ENCODE results near the gene TH. TPM values are rescaled to one million over a fixed set of nuclear protein-coding genes. Genes with fewer than 3 reads are reported as not detected.
"Not testable (repeated sequence)": the region's sequence is repeated elsewhere in the genome, so short reads cannot be mapped to it uniquely, and the experiment has no call there.

The TH gene
- total and polyA plus RNA-seq, 10 donors = 0.13 to 1.0 (median 0.27) TPM; not detected in 6

- H3K9me3 ChIP-seq = no peaks in the 10 kb centered on the region
- DNase-seq = no peak
- TF ChIP-seq POLR2AphosphoS5 (IDR thresholded peaks at IDR 0.05) (no peak), POLR2A (IDR thresholded peaks at IDR 0.05) (no peak)
- TF ChIP-seq, protein P1, sequence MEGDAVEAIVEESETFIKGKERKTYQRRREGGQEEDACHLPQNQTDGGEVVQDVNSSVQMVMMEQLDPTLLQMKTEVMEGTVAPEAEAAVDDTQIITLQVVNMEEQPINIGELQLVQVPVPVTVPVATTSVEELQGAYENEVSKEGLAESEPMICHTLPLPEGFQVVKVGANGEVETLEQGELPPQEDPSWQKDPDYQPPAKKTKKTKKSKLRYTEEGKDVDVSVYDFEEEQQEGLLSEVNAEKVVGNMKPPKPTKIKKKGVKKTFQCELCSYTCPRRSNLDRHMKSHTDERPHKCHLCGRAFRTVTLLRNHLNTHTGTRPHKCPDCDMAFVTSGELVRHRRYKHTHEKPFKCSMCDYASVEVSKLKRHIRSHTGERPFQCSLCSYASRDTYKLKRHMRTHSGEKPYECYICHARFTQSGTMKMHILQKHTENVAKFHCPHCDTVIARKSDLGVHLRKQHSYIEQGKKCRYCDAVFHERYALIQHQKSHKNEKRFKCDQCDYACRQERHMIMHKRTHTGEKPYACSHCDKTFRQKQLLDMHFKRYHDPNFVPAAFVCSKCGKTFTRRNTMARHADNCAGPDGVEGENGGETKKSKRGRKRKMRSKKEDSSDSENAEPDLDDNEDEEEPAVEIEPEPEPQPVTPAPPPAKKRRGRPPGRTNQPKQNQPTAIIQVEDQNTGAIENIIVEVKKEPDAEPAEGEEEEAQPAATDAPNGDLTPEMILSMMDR (IDR thresholded peaks at IDR 0.05 in 8 of 11, conservative IDR thresholded peaks at IDR 0.05 in 3 of 11) = no peak
- H3K36me3 ChIP-seq = no peaks in the 10 kb centered on the region
- 75 to 90% (median 87%) methylated on average over 5 to 10 of the region's 10 CpGs for WGBS, 5 donors
- no peak overlapping the region for H3K4me3 ChIP-seq
- no peak overlapping the region for H3K27ac ChIP-seq
- no peaks in the 10 kb centered on the region for H3K4me1 ChIP-seq
- H3K27me3 ChIP-seq (replicated peaks in 1 of 7) = peaks cover 0 to 42% (median 0%) of the 10 kb centered on the region in 7 donors
- intact Hi-C loops (cut with DNase I; ENCODE audit: low total_unique reads) = no loop called here
Measured at GRCh38 chr11:2179516-2179915, 7.9 kb upstream of the TH start.

GRCh38 chr11:2178906-2179494 is 7.4 kb upstream of the TH start:
- no peak for DNase-seq
- Histone ChIP-seq H3K27ac (no peak overlapping the region), H3K9me3 (no peaks in the 10 kb centered on the region), H3K4me1 (no peaks in the 10 kb centered on the region), H3K27me3 (replicated peaks in 1 of 7) (peaks cover 0 to 39% (median 0%) of the 10 kb centered on the region in 7 donors), H3K4me3 (no peak overlapping the region), H3K36me3 (no peaks in the 10 kb centered on the region)
- intact Hi-C loops (cut with DNase I; ENCODE audit: low total_unique reads) = no loop called here
- WGBS, 5 donors = 52 to 70% (median 61%) methylated on average over 12 to 16 of the region's 16 CpGs
- TF ChIP-seq POLR2A (IDR thresholded peaks at IDR 0.05) (no peak), POLR2AphosphoS5 (IDR thresholded peaks at IDR 0.05) (no peak)
- TF ChIP-seq, protein P1 (IDR thresholded peaks at IDR 0.05 in 8 of 11, conservative IDR thresholded peaks at IDR 0.05 in 3 of 11) = no peak

DNA sequence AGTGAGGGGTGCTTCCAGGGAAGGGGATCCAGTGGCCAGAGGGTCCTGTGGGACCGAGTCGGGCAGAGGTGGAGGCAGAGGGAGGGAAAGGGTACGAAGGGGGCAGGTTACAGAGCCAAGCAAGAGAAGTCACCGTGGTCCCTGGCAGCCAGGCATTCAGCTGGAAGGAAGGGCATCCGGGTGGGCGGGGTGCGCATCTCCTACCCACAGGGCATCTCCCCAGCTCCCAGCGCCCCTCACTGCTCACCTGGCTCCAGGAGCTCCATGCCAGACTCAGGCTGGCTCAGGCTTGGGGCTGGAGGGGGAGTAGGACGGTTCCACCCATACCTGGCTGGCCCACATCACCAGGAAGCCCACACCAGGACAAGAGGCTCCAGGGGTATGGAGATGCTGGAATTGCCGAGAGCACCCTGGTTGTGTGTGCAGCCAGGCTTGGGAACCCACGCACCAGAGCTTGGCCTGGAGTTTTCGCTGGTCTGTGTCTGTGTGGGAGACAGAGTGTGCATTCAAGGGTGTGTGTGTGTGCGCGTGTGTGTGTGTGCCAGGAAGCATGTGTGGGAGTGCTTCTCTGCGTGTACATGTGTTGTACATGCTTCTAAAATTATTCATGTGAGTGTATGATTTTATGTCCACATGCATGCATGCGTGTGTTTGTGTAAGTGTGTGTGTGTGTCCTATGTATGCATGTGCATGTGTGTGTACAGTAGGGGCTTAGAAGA is 6.6 kb upstream of the TH start:
- H3K4me1 ChIP-seq; intact Hi-C loops (cut with DNase I; ENCODE audit: low total_unique reads); H3K4me3 ChIP-seq; H3K36me3 ChIP-seq; H3K27ac ChIP-seq; H3K9me3 ChIP-seq; DNase-seq: not testable (repeated sequence)
- 75 to 84% (median 81%) methylated on average over 8 to 15 of the region's 16 CpGs for WGBS, 5 donors
- H3K27me3 ChIP-seq (replicated peaks in 1 of 7) = peaks cover 0 to 43% (median 0%) of the 10 kb centered on the region in 7 donors

GRCh38 chr11:2177076-2177475 is 5.5 kb upstream of the TH start:
- intact Hi-C loops (cut with DNase I; ENCODE audit: low total_unique reads) = no loop called here
- Histone ChIP-seq H3K4me1 (no peaks in the 10 kb centered on the region), H3K36me3 (no peaks in the 10 kb centered on the region), H3K4me3 (no peak overlapping the region), H3K27me3 (replicated peaks in 1 of 7) (peaks cover 0 to 38% (median 0%) of the 10 kb centered on the region in 7 donors), H3K27ac (no peak overlapping the region), H3K9me3 (no peaks in the 10 kb centered on the region)
- 73 to 82% (median 78%) methylated on average over 18 of the region's 18 CpGs for WGBS, 5 donors
- DNase-seq = no peak
- TF ChIP-seq POLR2A (IDR thresholded peaks at IDR 0.05) (no peak), POLR2AphosphoS5 (IDR thresholded peaks at IDR 0.05) (no peak)
- TF ChIP-seq, protein P1 (IDR thresholded peaks at IDR 0.05 in 8 of 11, conservative IDR thresholded peaks at IDR 0.05 in 3 of 11) = no peak

Data from spleen (tissue), 11 donors.